GM12873 (cell line): ENCODE results near the gene CPTP.

Experiments used
- CTCF ChIP-seq: IDR thresholded peaks from 2 replicates; pipeline ENCODE4 v1.5.1; 2012; ENCODE audit warnings: low read depth, mild to moderate bottlenecking, moderate library complexity, low read length, control low read depth; ENCODE audit not compliant: insufficient read depth; ENCODE audit errors: missing control alignments

The CPTP gene

GRCh38 chr1:1320666-1321448 is 3.7 kb upstream of the CPTP start:
- no peak for TF ChIP-seq CTCF

- no peak for TF ChIP-seq CTCF
Measured at GRCh38 chr1:1321477-1321876, 3.1 kb upstream of the CPTP start.

GRCh38 chr1:1322418-1322817 is 2.2 kb upstream of the CPTP start:
- no peak for TF ChIP-seq CTCF

- TF ChIP-seq CTCF = no peak
Measured at GRCh38 chr1:1322952-1323351, 1.6 kb upstream of the CPTP start.

GRCh38 chr1:1324084-1324523 is 498 bp upstream of the CPTP start:
- no peak for TF ChIP-seq CTCF

- TF ChIP-seq CTCF = no peak
Measured at GRCh38 chr1:1325288-1326074, 879 bp downstream of the CPTP start.

GRCh38 chr1:1326075-1326605 is 1.5 kb downstream of the CPTP start:
- no peak for TF ChIP-seq CTCF
